ENCODE results near the gene SLC37A1. TPM values are rescaled to one million over a fixed set of nuclear protein-coding genes. Genes with fewer than 3 reads are reported as not detected.

The SLC37A1 gene
- total RNA-seq, 2 experiments from 2014 or later, result 12.8 to 14.9 TPM

- no peak overlapping the region for H3K27ac Mint-ChIP-seq
- H3K9me3 Mint-ChIP-seq, result no peaks in the 10 kb centered on the region
- TF ChIP-seq CTCF (IDR thresholded peaks at IDR 0.05), result no peak
- peaks cover 39% of the 10 kb centered on the region for H3K36me3 Mint-ChIP-seq (ENCODE audit: low read depth)
- no peak overlapping the region for H3K4me3 Mint-ChIP-seq
- ATAC-seq (no peak), DNase-seq (no peak)
- H3K27me3 Mint-ChIP-seq, result no peaks in the 10 kb centered on the region
- CTCF ChIA-PET, result no interaction called here
- intact Hi-C loops (cut with micrococcal nuclease), result no loop called here
- POLR2A ChIA-PET, result interaction anchor here (1.6 to 5.4 kb wide), 2 partner anchors 10 to 33 kb away, joined by 3 to 31 read pairs; partner anchors contain the start of gene SLC37A1
- H3K4me1 Mint-ChIP-seq (ENCODE audit: low read depth), result peaks cover 43% of the 10 kb centered on the region
Observed at GRCh38 chr21:42523941-42524340, 10.3 kb downstream of the SLC37A1 start.

- intact Hi-C loops (cut with micrococcal nuclease), result loop anchor here (5.0 kb wide), 1 partner anchor 57 kb away; no protein-coding TSS in a partner anchor
- H3K27ac Mint-ChIP-seq, result peak overlapping the region; percentile 36
- H3K36me3 Mint-ChIP-seq (ENCODE audit: low read depth), result peaks cover 36% of the 10 kb centered on the region
- H3K27me3 Mint-ChIP-seq, result no peaks in the 10 kb centered on the region
- ChIA-PET CTCF (no interaction called here), POLR2A (interaction anchor here (5.4 kb wide), 1 partner anchor 10 kb away, joined by 31 read pairs; the partner anchor contains the start of gene SLC37A1)
- DNase-seq, result peak; percentile 82
- H3K4me3 Mint-ChIP-seq, result peak overlapping the region; percentile 42
- H3K9me3 Mint-ChIP-seq, result no peaks in the 10 kb centered on the region
- TF ChIP-seq CTCF (IDR thresholded peaks at IDR 0.05), result no peak
- peaks cover 44% of the 10 kb centered on the region for H3K4me1 Mint-ChIP-seq (ENCODE audit: low read depth)
- peak; percentile 47 for ATAC-seq
Observed at GRCh38 chr21:42524341-42525028, 10.8 kb downstream of the SLC37A1 start.

GRCh38 chr21:42525029-42525581 lies 11.5 kb downstream of the SLC37A1 start:
- ChIA-PET POLR2A (interaction anchor here (1.0 to 5.4 kb wide), 2 partner anchors 11 to 120 kb away, joined by 4 to 31 read pairs; partner anchors contain the start of gene SLC37A1), CTCF (interaction anchor here (1.1 kb wide), 1 partner anchor 12 kb away, joined by 3 read pairs; no protein-coding TSS in a partner anchor)
- Mint-ChIP-seq H3K9me3 (no peaks in the 10 kb centered on the region), H3K27me3 (no peaks in the 10 kb centered on the region), H3K4me3 (peak overlapping the region; percentile 42), H3K36me3 (ENCODE audit: low read depth) (peaks cover 34% of the 10 kb centered on the region), H3K27ac (no peak overlapping the region), H3K4me1 (ENCODE audit: low read depth) (peaks cover 49% of the 10 kb centered on the region)
- intact Hi-C loops (cut with micrococcal nuclease), result loop anchor here (5.0 kb wide), 1 partner anchor 58 kb away; no protein-coding TSS in a partner anchor
- ATAC-seq (no peak), DNase-seq (no peak)
- no peak for TF ChIP-seq CTCF (IDR thresholded peaks at IDR 0.05)

GRCh38 chr21:42525676-42526378 lies 12.2 kb downstream of the SLC37A1 start:
- no peaks in the 10 kb centered on the region for H3K27me3 Mint-ChIP-seq
- H3K9me3 Mint-ChIP-seq, result no peaks in the 10 kb centered on the region
- CTCF ChIA-PET, result interaction anchor here (1.1 to 1.5 kb wide), 2 partner anchors 11 to 152 kb away, joined by 3 read pairs; no protein-coding TSS in a partner anchor
- H3K4me1 Mint-ChIP-seq (ENCODE audit: low read depth), result peaks cover 52% of the 10 kb centered on the region
- ATAC-seq (no peak), DNase-seq (no peak)
- peak overlapping the region; percentile 14 for H3K27ac Mint-ChIP-seq
- no peak overlapping the region for H3K4me3 Mint-ChIP-seq
- TF ChIP-seq CTCF (IDR thresholded peaks at IDR 0.05), result no peak
- POLR2A ChIA-PET, result interaction anchor here (1.0 to 5.4 kb wide), 4 partner anchors 12 to 121 kb away, joined by 3 to 31 read pairs (median 4); partner anchors contain the start of gene SLC37A1
- intact Hi-C loops (cut with micrococcal nuclease), result loop anchor here (5.0 kb wide), 1 partner anchor 59 kb away; no protein-coding TSS in a partner anchor
- H3K36me3 Mint-ChIP-seq (ENCODE audit: low read depth), result peaks cover 26% of the 10 kb centered on the region
